ENCODE results near the gene KBTBD12.

KBTBD12 gene

DNA sequence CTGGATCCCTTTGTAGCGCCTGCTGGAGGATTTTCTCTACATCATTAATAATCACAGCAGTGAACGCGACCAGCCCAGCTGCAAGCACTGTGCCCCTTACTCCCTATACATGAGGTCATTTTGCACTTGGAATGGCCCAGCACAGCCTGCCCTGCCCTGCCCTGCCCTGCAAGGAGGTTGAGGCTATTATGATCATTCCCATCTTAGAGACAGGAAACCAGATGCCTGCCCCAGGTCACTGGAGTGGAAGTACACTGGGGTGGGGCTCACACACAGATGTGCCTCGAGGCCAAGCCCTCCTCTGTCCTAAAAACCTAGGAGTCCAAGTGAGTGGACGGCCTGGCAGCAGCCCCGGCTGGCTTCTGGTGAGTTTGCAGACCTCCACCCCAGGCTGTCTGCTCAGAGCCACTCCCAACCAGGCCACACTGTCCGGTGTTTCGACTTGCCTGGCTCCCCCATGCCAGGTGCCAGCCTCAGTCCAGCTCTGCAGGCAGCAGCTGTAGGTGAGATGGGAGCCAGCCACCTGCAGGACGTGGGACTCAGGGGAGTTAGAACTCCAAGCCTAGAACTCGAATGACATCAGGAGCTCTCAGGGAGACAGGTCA lies 106.8 kb downstream of the KBTBD12 start:
- DNase-seq: no peak

DNA sequence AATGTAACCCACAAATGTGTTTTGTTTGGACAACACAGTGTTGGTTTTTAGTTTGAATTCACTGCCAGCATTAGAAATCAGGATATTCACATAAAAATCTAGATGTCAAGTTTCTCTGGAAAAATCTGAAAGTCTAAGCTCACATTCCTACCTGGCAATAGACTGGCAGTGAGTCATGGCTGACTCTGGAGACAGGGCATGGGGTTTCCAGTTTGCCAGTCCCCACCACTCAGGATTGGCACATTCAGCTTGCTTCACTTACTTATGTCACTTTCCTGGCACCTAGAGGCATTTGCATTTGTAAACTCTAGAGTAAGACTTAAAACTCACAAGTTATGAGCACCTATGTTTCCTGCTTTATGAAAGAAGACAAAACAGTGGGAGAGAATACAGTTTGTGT lies 118.1 kb downstream of the KBTBD12 start:
- DNase-seq: no peak

DNA sequence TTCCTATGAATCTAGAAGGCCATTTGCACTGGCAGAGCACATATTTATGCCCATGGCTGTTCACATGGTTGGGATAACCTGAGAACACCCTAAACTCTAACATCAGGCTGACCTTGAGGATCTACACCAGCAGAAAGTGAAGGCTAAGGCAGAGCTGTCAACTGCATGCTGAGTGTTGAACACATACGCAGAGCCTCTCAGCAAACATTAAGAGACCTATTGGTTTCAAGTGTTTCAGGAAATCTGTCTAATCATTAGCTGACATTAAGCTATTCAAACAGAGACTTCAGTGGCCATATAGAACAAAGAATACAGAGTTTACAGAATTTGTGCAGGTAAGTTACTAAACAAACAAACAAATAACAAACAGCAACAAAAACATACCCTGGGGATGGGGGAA lies 121.1 kb downstream of the KBTBD12 start:
- DNase-seq: no peak

Data from activated CD4-positive, alpha-beta T cell treated with anti-CD3 and anti-CD28 coated beads for 48 hours (primary cell).